AG04450 (cell line): ENCODE data around the gene TBL2. TPM values are rescaled to one million over a fixed set of nuclear protein-coding genes. Genes with fewer than 3 reads are reported as not detected.
"Not testable (repeated sequence)": the region's sequence is repeated elsewhere in the genome, so short reads cannot be mapped to it uniquely, and the experiment has no call there.

ENCODE experiments used
- CTCF ChIA-PET: fragments of 300-600, 350-600 bp; formaldehyde crosslinking; extraction: SDS; loops from one replicate; lab custom pipeline; 2022; ENCODE audit warnings: antibody characterized with exemption, inconsistent platforms; lab: Charles Lee
- POLR2A ChIA-PET: fragments of 350-600 bp; formaldehyde crosslinking; extraction: SDS; loops from one replicate; lab custom pipeline; 2021; ENCODE audit warnings: antibody characterized with exemption, inconsistent platforms; lab: Yijun Ruan, JAX
- DNase-seq: peaks from one replicate; pipeline ENCODE4 v3.0.0-alpha.2; 2011; ENCODE audit warnings: low read depth, low spot score
- H3K27ac ChIP-seq: one replicate; pipeline ENCODE4 v1.5.1; 2012; ENCODE audit warnings: low read depth, low read length, control low read depth
- H3K27me3 ChIP-seq: one replicate; pipeline ENCODE4 v1.6.0; 2012; ENCODE audit warnings: low read length; ENCODE audit not compliant: control insufficient read depth, insufficient read depth
- H3K4me3 ChIP-seq: 2 replicates; pipeline ENCODE4 v1.5.1; 2011; ENCODE audit warnings: mild to moderate bottlenecking, low read depth, low read length, control low read depth
- H3K9me3 ChIP-seq: 2 replicates; pipeline ENCODE4 v1.5.1; 2012; ENCODE audit warnings: low read length; ENCODE audit not compliant: control insufficient read depth, insufficient read depth
- polyA plus RNA-seq: library from polyadenylated mRNA; depleted of rRNA; stranded (reverse); fragments of >200 nt; gene quantifications from 2 replicates; pipeline ENCODE4 v1.2.3, GENCODE V29; 2011
- TF ChIP-seq, protein P1 (sequence below): IDR thresholded peaks from 2 replicates; pipeline ENCODE4 v1.5.1; 2011; ENCODE audit warnings: low read depth, low read length, control low read depth, inconsistent platforms

TBL2 gene
- polyA plus RNA-seq, 1 experiment = 34.7 TPM

DNA sequence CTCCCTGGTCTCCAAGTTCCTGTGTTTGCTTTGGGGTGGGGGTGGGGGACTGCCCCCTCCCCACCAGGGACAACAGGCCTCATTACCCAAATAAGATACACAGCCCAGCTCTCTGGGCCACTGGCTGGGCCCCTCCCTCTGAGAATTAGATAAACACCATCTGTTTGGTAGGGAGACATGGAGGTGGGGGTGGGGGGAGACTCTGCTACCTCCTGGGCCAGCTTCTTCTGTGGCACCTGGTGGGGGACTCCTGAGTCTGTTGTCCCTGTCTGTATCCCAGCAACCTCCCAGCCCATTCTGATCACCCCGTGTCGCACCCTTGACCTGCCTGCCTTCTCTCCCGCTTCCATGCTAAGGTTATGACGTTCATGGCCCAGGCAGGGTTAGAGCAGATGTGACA, 40.2 kb upstream of the TBL2 start:
- Histone ChIP-seq H3K27ac (no peak overlapping the region), H3K9me3 (no peaks in the 10 kb centered on the region), H3K4me3 (no peak overlapping the region), H3K27me3 (peaks cover 26% of the 10 kb centered on the region)
- TF ChIP-seq, protein P1, sequence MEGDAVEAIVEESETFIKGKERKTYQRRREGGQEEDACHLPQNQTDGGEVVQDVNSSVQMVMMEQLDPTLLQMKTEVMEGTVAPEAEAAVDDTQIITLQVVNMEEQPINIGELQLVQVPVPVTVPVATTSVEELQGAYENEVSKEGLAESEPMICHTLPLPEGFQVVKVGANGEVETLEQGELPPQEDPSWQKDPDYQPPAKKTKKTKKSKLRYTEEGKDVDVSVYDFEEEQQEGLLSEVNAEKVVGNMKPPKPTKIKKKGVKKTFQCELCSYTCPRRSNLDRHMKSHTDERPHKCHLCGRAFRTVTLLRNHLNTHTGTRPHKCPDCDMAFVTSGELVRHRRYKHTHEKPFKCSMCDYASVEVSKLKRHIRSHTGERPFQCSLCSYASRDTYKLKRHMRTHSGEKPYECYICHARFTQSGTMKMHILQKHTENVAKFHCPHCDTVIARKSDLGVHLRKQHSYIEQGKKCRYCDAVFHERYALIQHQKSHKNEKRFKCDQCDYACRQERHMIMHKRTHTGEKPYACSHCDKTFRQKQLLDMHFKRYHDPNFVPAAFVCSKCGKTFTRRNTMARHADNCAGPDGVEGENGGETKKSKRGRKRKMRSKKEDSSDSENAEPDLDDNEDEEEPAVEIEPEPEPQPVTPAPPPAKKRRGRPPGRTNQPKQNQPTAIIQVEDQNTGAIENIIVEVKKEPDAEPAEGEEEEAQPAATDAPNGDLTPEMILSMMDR = no peak
- no peak for DNase-seq
- CTCF ChIA-PET = interaction anchor here (7.0 kb wide), 1 partner anchor 11 kb away, joined by 50 read pairs; no protein-coding TSS in a partner anchor
- POLR2A ChIA-PET = no interaction called here

DNA sequence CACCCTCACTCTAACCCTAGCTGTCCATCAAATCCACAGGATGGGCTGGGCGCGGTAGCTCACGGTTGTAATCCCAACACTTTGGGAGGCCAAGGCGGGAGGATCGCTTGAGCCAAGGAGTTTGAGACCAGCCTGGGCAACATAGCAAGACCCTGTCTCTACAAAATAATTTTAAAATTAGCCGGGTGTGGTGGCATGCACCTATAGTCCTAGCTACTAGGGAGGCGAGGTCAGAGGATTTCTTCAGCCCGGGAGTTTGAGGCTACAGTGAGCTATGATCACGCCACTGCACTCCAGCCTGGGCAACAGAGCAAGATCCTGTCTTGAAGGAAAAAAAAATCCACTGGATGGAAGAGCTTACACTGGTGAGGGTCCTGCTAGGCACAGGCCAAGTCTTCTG, 39.1 kb upstream of the TBL2 start:
- CTCF ChIA-PET = interaction anchor here (7.0 kb wide), 1 partner anchor 10 kb away, joined by 50 read pairs; no protein-coding TSS in a partner anchor
- DNase-seq, POLR2A ChIA-PET, H3K9me3 ChIP-seq, H3K4me3 ChIP-seq, H3K27ac ChIP-seq: not testable (repeated sequence)
- peaks cover 16% of the 10 kb centered on the region for H3K27me3 ChIP-seq

DNA sequence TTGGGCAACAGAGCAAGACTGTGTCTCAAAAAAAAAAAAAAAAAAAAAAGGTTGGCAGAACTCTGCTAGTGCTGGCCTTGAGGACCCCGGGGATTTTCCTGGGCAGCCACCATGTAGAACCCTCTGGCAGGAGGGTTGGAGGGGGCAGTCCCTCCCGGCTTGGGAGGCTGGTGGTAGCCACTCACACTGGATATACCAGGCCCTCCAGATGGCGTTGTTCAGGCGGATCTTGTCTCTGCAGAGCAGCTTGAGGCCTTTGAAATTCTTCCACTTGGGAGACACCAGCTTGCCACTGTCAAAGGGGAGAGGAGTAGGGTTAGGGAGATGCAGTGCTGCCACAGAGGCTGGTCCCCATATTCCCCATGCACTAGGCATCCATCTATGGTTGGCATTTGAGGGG, 37.5 kb upstream of the TBL2 start:
- ChIA-PET POLR2A (interaction anchor here (0.7 kb wide), 1 partner anchor 69 kb away, joined by 4 read pairs; no protein-coding TSS in a partner anchor), CTCF (interaction anchor here (0.7 to 7.0 kb wide), 3 partner anchors 9 to 16 kb away, joined by 6 to 50 read pairs (median 7); no protein-coding TSS in a partner anchor)
- H3K27ac ChIP-seq = no peak overlapping the region
- TF ChIP-seq, protein P1 = no peak; the same call in 1 of the 2 replicates
- H3K4me3 ChIP-seq = no peak overlapping the region
- no peaks in the 10 kb centered on the region for H3K9me3 ChIP-seq
- H3K27me3 ChIP-seq = peaks cover 11% of the 10 kb centered on the region
- DNase-seq = no peak

DNA sequence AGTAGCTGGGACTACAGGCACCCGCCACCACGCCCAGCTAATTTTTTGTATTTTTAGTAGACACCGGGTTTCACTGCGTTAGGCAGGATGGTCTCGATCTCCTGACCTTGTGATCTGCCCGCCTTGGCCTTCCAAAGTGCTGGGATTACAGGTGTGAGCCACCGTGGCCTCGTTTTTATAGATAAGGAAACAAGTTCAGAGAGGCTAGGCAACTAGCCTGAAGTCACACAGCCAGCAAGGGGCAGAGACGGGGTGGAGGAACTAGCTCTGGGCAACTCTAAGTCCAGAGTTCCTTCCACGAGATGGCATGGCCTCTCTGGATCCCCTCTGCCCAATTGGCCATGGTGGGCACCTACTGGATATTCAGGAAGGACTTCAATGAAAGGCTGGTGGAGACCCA, 36.6 kb upstream of the TBL2 start:
- POLR2A ChIA-PET = not testable (repeated sequence)
- CTCF ChIA-PET = interaction anchor here (1.5 to 7.0 kb wide), 2 partner anchors 8 to 53 kb away, joined by 4 to 50 read pairs; no protein-coding TSS in a partner anchor

DNA sequence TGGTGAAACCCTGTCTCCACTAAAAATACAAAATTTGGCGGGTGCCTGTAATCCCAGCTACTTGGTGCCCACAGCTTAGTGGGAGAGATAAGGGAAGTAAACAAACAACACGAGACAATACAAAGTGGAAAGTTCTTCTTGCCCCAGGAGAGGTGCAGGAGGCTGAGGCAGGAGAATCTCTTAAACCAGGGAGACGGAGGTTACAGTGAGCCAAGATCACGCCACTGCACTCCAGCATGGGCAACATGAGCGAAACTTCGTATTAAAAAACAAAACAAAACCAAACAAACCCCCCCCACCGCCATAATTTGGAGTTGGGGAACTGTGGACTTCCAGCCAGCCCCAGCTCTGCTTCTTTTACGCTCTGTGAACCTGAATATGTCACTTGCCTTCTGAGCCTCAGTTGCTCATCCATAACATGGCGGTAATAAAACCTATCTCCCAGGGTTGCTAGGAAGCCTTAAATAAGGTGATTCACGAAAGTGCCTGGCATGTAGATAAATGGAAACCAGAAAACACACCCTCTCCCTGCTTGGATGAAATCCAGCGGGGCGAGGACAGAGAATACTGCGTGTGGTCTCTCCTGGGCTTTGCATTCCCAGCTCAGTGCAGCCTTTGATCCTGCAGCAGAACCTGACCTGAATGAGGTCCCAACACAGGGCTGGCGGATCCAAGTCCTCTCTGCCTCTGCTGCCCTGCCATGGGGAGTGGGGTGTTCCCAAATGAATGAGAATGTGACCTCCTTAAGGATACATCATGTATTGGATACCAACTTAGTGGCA, 35.8 kb upstream of the TBL2 start:
- CTCF ChIA-PET = interaction anchor here (0.6 to 1.9 kb wide), 5 partner anchors 33 to 121 kb away, joined by 3 to 10 read pairs (median 4); no protein-coding TSS in a partner anchor
- Histone ChIP-seq H3K9me3 (no peaks in the 10 kb centered on the region), H3K4me3 (no peak overlapping the region), H3K27ac (no peak overlapping the region), H3K27me3 (peaks cover 11% of the 10 kb centered on the region)
- no peak for DNase-seq
- POLR2A ChIA-PET = interaction anchor here (0.7 kb wide), 1 partner anchor 15 kb away, joined by 3 read pairs; no protein-coding TSS in a partner anchor
- TF ChIP-seq, protein P1 = no peak

More for the DNA sequence above, 36.6 kb upstream of the TBL2 start:
- not testable (repeated sequence) for H3K9me3 ChIP-seq, H3K27ac ChIP-seq, H3K4me3 ChIP-seq, DNase-seq
- H3K27me3 ChIP-seq = peaks cover 11% of the 10 kb centered on the region
